Neural progenitor cell (in vitro differentiated cells): ENCODE measurements around the gene WDR48.

ENCODE experiments used
- EZH2 ChIP-seq: fragments of 200-600 bp; sonication (generic); IDR thresholded peaks from 2 replicates; pipeline ENCODE4 v1.6.1; 2017; ENCODE audit warnings: antibody characterized with exemption, mild to moderate bottlenecking, moderate library complexity
- EZH2phosphoT487 ChIP-seq: fragments of 200-600 bp; sonication (generic); IDR thresholded peaks from 2 replicates; pipeline ENCODE4 v1.6.1; 2017; ENCODE audit warnings: antibody characterized with exemption
- TF ChIP-seq, protein P1 (sequence below): fragments of 200-600 bp; sonication (generic); IDR thresholded peaks from 2 replicates; pipeline ENCODE4 v1.5.1; 2017; ENCODE audit warnings: antibody characterized with exemption, mild to moderate bottlenecking

DNA sequence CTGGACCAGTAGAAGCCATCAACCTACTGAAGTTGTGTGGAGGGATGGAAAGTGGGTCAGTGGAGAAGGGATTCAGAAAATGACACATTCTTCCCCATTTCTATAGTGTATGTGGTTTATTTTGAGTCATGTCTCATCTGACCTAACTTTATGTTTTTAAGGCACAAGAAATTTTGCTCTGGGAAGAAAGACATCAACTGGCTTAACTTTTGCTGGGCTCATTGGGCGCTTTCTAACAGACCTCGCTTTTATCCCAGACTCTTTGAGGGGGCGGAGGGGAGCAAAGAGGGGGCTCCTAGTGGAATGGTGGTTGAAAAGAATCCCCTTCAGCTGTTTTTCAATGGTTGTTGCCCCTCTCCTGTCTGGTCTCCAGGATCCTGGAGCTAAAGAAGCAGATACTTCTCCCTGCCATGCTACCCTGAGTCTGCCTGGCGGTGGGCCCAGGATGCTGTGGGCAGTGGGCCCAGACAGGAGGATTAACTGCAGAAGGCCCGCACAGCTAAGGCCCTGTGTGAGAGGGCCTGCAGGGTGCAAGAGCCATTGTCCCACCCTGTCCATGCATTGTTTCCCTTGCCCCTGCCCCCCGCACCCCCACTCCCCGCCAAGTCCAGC is 87.1 kb downstream of the WDR48 start:
- TF ChIP-seq, protein P1, sequence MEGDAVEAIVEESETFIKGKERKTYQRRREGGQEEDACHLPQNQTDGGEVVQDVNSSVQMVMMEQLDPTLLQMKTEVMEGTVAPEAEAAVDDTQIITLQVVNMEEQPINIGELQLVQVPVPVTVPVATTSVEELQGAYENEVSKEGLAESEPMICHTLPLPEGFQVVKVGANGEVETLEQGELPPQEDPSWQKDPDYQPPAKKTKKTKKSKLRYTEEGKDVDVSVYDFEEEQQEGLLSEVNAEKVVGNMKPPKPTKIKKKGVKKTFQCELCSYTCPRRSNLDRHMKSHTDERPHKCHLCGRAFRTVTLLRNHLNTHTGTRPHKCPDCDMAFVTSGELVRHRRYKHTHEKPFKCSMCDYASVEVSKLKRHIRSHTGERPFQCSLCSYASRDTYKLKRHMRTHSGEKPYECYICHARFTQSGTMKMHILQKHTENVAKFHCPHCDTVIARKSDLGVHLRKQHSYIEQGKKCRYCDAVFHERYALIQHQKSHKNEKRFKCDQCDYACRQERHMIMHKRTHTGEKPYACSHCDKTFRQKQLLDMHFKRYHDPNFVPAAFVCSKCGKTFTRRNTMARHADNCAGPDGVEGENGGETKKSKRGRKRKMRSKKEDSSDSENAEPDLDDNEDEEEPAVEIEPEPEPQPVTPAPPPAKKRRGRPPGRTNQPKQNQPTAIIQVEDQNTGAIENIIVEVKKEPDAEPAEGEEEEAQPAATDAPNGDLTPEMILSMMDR, result no peak
- TF ChIP-seq EZH2phosphoT487, result no peak
- no peak for TF ChIP-seq EZH2
